Measurements from ENCODE around the gene DDX24. TPM values are rescaled to one million over a fixed set of nuclear protein-coding genes. Genes with fewer than 3 reads are reported as not detected.

Gene DDX24
- 262 and 286 TPM in 2 replicates for total RNA-seq

GRCh38 chr14:94080621-94081385 is at the start of gene DDX24, which contains the start of gene IFI27L1:
DDX24 (minus strand) TSS chr14:94081202; CDS start chr14:94079742, 1,460 bp downstream.
IFI27L1 (plus strand) TSS chr14:94081310; CDS start chr14:94096938, 15,628 bp downstream.
- peak; percentile 99 for DNase-seq
- peaks cover 47% of the 10 kb centered on the region for H3K4me1 Mint-ChIP-seq
- no peaks in the 10 kb centered on the region for H3K9me3 Mint-ChIP-seq
- intact Hi-C loops (cut with micrococcal nuclease): loop anchor here (1.0 to 5.0 kb wide), 6 partner anchors 25 to 124 kb away; partner anchors contain the start of genes IFI27L2, OTUB2 and PPP4R4
- no peaks in the 10 kb centered on the region for H3K27me3 Mint-ChIP-seq
- H3K4me3 Mint-ChIP-seq: peak within 1 kb of the TSS; percentile 87
- peaks cover 48% of the 10 kb centered on the region for H3K36me3 Mint-ChIP-seq (ENCODE audit: low read depth)
- H3K27ac Mint-ChIP-seq: peak within 1 kb of the TSS; percentile 95

GRCh38 chr14:94129758-94130414 is 48.9 kb upstream of the DDX24 start:
- Mint-ChIP-seq H3K4me3 (peak overlapping the region; percentile 96), H3K27me3 (peaks cover 26% of the 10 kb centered on the region), H3K4me1 (peaks cover 24% of the 10 kb centered on the region), H3K9me3 (no peaks in the 10 kb centered on the region), H3K27ac (peak overlapping the region; percentile 71), H3K36me3 (ENCODE audit: low read depth) (peaks cover 3% of the 10 kb centered on the region)
- DNase-seq: peak; percentile 86
- intact Hi-C loops (cut with micrococcal nuclease): loop anchor here (1.0 to 5.0 kb wide), 5 partner anchors 44 to 357 kb away; partner anchors contain the start of genes DDX24, IFI27L1 and PPP4R4

- no peaks in the 10 kb centered on the region for H3K9me3 Mint-ChIP-seq
- H3K27ac Mint-ChIP-seq: peak within 1 kb of the TSS; percentile 91
- intact Hi-C loops (cut with micrococcal nuclease): loop anchor here (1.0 to 2.0 kb wide), 4 partner anchors 45 to 93 kb away; partner anchors contain the start of genes DDX24, IFI27L1 and PPP4R4
- peak; percentile 91 for DNase-seq
- peaks cover 3% of the 10 kb centered on the region for H3K36me3 Mint-ChIP-seq (ENCODE audit: low read depth)
- H3K4me1 Mint-ChIP-seq: peaks cover 24% of the 10 kb centered on the region
- H3K27me3 Mint-ChIP-seq: peaks cover 20% of the 10 kb centered on the region
- peak within 1 kb of the TSS; percentile 96 for H3K4me3 Mint-ChIP-seq
These were observed 48.2 kb upstream of the DDX24 start, which contains the start of gene IFI27L2 for GRCh38 chr14:94129111-94129757. IFI27L2 (minus strand) TSS chr14:94129604; CDS start chr14:94129564, 40 bp downstream.

GRCh38 chr14:94128216-94128839 is 47.3 kb upstream of the DDX24 start:
- peak overlapping the region; percentile 96 for H3K4me3 Mint-ChIP-seq
- peaks cover 24% of the 10 kb centered on the region for H3K4me1 Mint-ChIP-seq
- peaks cover 3% of the 10 kb centered on the region for H3K36me3 Mint-ChIP-seq (ENCODE audit: low read depth)
- intact Hi-C loops (cut with micrococcal nuclease): loop anchor here (2.0 kb wide), 1 partner anchor 48 kb away; the partner anchor contains the start of genes DDX24 and IFI27L1
- H3K9me3 Mint-ChIP-seq: no peaks in the 10 kb centered on the region
- peaks cover 13% of the 10 kb centered on the region for H3K27me3 Mint-ChIP-seq
- peak overlapping the region; percentile 91 for H3K27ac Mint-ChIP-seq
- DNase-seq: no peak

- no peak for DNase-seq
- no peaks in the 10 kb centered on the region for H3K9me3 Mint-ChIP-seq
- no peak overlapping the region for H3K27ac Mint-ChIP-seq
- intact Hi-C loops (cut with micrococcal nuclease): no loop called here
- peaks cover 3% of the 10 kb centered on the region for H3K36me3 Mint-ChIP-seq (ENCODE audit: low read depth)
- no peak overlapping the region for H3K4me3 Mint-ChIP-seq
- H3K27me3 Mint-ChIP-seq: peaks cover 11% of the 10 kb centered on the region
- peaks cover 24% of the 10 kb centered on the region for H3K4me1 Mint-ChIP-seq
These were observed 46.3 kb upstream of the DDX24 start for GRCh38 chr14:94127330-94127729.

GRCh38 chr14:94126800-94127199 is 45.8 kb upstream of the DDX24 start:
- Mint-ChIP-seq H3K4me1 (peaks cover 20% of the 10 kb centered on the region), H3K27ac (no peak overlapping the region), H3K4me3 (no peak overlapping the region), H3K27me3 (peaks cover 7% of the 10 kb centered on the region), H3K9me3 (no peaks in the 10 kb centered on the region), H3K36me3 (ENCODE audit: low read depth) (peaks cover 3% of the 10 kb centered on the region)
- DNase-seq: no peak
- intact Hi-C loops (cut with micrococcal nuclease): no loop called here

- Mint-ChIP-seq H3K4me3 (no peak overlapping the region), H3K36me3 (ENCODE audit: low read depth) (peaks cover 3% of the 10 kb centered on the region), H3K4me1 (peaks cover 20% of the 10 kb centered on the region), H3K9me3 (no peaks in the 10 kb centered on the region), H3K27me3 (peaks cover 8% of the 10 kb centered on the region), H3K27ac (no peak overlapping the region)
- intact Hi-C loops (cut with micrococcal nuclease): no loop called here
- DNase-seq: no peak
These were observed 45.3 kb upstream of the DDX24 start for GRCh38 chr14:94126419-94126677.

GRCh38 chr14:94125659-94126418 is 44.8 kb upstream of the DDX24 start:
- intact Hi-C loops (cut with micrococcal nuclease): no loop called here
- no peak overlapping the region for H3K4me3 Mint-ChIP-seq
- H3K27ac Mint-ChIP-seq: no peak overlapping the region
- peaks cover 20% of the 10 kb centered on the region for H3K4me1 Mint-ChIP-seq
- H3K27me3 Mint-ChIP-seq: peaks cover 7% of the 10 kb centered on the region
- no peak for DNase-seq
- peaks cover 2% of the 10 kb centered on the region for H3K9me3 Mint-ChIP-seq
- H3K36me3 Mint-ChIP-seq (ENCODE audit: low read depth): peaks cover 3% of the 10 kb centered on the region

GRCh38 chr14:94124582-94125377 is 43.8 kb upstream of the DDX24 start:
- Mint-ChIP-seq H3K4me1 (peaks cover 14% of the 10 kb centered on the region), H3K27ac (no peak overlapping the region), H3K27me3 (peaks cover 3% of the 10 kb centered on the region), H3K36me3 (ENCODE audit: low read depth) (peaks cover 3% of the 10 kb centered on the region), H3K4me3 (no peak overlapping the region), H3K9me3 (peaks cover 7% of the 10 kb centered on the region)
- intact Hi-C loops (cut with micrococcal nuclease): no loop called here
- no peak for DNase-seq

DNA sequence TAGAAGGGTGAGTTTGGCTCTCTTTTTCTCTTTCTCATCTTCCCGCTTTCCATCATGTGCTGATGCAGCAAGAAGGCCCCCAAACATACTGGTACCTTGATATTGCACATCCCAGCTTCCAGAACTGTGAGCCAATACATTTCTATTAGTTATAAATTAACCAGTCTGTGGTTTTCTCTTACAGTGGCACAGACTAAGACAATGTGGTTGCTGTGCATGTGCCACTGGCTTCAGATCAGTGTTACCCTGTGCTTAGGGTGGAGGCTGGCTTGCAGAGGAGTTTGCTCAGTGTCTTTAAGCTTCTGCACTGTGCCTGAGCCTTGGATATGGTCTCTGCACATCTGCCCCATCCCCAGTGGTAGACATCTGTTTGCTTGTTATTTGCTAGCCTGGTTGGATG is 42.9 kb upstream of the DDX24 start:
- intact Hi-C loops (cut with micrococcal nuclease): no loop called here
- peaks cover 3% of the 10 kb centered on the region for H3K36me3 Mint-ChIP-seq (ENCODE audit: low read depth)
- no peak overlapping the region for H3K27ac Mint-ChIP-seq
- peaks cover 10% of the 10 kb centered on the region for H3K9me3 Mint-ChIP-seq
- H3K27me3 Mint-ChIP-seq: peaks cover 3% of the 10 kb centered on the region
- H3K4me1 Mint-ChIP-seq: peaks cover 8% of the 10 kb centered on the region
- no peak overlapping the region for H3K4me3 Mint-ChIP-seq
- no peak for DNase-seq

DNA sequence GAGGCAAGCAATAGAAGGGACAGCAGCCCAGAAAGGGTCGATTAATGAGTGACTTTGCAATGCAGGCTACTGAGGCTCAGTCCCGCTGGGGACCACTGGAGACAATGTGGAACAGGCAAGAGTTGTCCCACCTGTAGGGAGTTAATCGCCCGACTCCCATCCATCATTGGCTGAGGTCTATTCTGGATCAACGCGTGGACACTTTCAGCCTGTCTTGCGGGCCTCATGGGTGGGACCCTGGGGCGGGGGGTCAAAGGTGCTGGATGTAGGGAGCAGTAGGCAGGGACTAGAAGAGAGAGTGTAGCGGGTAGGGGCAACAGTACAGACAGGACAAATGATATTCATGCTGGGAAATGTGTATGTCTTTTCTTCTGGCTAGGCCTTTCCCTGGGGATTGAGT is 42.3 kb upstream of the DDX24 start:
- H3K4me1 Mint-ChIP-seq: peaks cover 3% of the 10 kb centered on the region
- DNase-seq: no peak

GRCh38 chr14:94122438-94122837 is 41.4 kb upstream of the DDX24 start:
- peaks cover 10% of the 10 kb centered on the region for H3K9me3 Mint-ChIP-seq
- intact Hi-C loops (cut with micrococcal nuclease): no loop called here
- H3K27me3 Mint-ChIP-seq: peaks cover 6% of the 10 kb centered on the region
- H3K27ac Mint-ChIP-seq: no peak overlapping the region
- no peak for DNase-seq
- H3K36me3 Mint-ChIP-seq (ENCODE audit: low read depth): peaks cover 3% of the 10 kb centered on the region
- no peak overlapping the region for H3K4me3 Mint-ChIP-seq
- peaks cover 3% of the 10 kb centered on the region for H3K4me1 Mint-ChIP-seq

More for the DNA sequence above, 42.3 kb upstream of the DDX24 start:
- Mint-ChIP-seq H3K36me3 (ENCODE audit: low read depth) (peaks cover 3% of the 10 kb centered on the region), H3K9me3 (peaks cover 10% of the 10 kb centered on the region), H3K27me3 (peaks cover 3% of the 10 kb centered on the region), H3K4me3 (no peak overlapping the region), H3K27ac (no peak overlapping the region)
- intact Hi-C loops (cut with micrococcal nuclease): no loop called here

Data from activated CD4-positive, alpha-beta T cell treated with anti-CD3 and anti-CD28 coated beads, Interleukin-2, amount 10 ng/mL, durations not matched to agents 24 days and 14 days (primary cell).